Measurements from ENCODE around the gene CHPF2.

CHPF2 gene

DNA sequence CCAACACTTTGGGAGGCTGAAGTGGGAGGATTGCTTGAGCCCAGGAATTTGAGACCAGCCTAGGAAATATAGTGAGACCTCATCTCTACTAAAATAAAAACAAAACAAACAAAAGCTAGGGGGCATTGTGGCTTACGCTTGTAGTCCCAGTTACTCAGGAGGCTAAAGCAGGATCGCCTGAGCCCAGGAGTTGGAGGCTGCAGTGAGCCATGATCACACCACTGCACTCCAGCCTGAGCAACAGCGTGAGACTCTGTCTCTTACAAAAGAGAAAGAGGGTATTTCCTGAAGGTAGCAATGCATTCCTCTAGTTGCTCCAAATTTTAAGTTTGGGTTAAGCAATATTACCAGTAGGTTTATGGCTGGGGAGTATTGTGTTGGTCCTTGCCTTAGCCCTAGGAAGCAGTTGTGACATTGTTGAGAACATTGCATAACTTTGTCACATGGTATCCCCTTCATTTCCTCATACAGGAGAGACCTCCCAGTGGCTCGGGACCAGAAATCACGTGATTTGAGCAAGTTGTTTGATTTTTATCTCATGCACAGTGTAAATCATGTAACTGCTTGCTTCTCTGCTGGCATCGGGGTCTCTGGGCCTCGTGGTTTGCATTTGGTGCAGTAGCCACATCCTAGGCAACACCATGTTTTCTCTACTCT lies 39.5 kb downstream of the CHPF2 start:
- DNase-seq = no peak

DNA sequence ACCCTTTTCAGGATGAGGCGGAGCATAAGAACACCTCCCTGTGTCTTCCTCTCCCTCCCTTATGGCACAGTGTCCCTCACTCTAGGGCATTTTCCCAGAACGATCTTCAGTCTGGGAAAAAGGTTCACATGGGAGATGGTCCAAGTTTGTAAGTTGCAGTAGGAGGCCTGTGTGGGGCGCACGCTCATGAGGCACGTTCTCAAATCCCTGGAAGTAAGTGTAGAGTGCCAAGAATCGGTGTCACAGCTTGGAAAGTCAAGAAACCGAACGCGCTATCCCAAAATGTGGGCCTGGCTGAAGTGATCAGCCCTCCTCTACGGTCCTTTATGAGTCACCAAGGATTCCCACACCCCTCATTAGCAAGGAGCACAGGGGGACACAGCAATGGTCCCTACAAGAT lies 40.1 kb downstream of the CHPF2 start:
- no peak for DNase-seq

GRCh38 chr7:151272877-151273276 lies 40.6 kb downstream of the CHPF2 start:
- no peak for DNase-seq

GRCh38 chr7:151273651-151274390 lies 41.5 kb downstream of the CHPF2 start:
- DNase-seq = no peak

DNA sequence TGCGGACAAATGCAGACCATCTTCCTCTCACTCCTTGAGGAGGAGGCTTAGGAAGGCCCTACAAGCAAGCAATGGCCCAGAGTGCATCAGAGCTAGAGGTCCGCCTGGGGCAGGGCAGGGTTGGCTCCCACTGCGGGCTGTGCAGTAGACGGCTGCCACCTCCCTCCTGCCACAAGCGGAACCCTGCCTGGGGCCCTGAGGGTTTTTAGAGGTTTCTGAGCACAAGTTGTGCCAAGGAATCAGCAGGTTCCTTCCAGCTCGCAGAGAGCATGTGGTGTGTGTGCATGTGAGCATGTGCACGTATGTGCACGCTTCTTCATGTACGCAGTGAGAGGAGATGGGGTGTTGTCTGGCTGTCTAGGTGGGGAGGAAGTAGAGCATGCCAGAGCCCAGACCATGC lies 42.1 kb downstream of the CHPF2 start:
- DNase-seq = no peak

GRCh38 chr7:151274936-151275812 lies 42.9 kb downstream of the CHPF2 start:
- DNase-seq = no peak

DNA sequence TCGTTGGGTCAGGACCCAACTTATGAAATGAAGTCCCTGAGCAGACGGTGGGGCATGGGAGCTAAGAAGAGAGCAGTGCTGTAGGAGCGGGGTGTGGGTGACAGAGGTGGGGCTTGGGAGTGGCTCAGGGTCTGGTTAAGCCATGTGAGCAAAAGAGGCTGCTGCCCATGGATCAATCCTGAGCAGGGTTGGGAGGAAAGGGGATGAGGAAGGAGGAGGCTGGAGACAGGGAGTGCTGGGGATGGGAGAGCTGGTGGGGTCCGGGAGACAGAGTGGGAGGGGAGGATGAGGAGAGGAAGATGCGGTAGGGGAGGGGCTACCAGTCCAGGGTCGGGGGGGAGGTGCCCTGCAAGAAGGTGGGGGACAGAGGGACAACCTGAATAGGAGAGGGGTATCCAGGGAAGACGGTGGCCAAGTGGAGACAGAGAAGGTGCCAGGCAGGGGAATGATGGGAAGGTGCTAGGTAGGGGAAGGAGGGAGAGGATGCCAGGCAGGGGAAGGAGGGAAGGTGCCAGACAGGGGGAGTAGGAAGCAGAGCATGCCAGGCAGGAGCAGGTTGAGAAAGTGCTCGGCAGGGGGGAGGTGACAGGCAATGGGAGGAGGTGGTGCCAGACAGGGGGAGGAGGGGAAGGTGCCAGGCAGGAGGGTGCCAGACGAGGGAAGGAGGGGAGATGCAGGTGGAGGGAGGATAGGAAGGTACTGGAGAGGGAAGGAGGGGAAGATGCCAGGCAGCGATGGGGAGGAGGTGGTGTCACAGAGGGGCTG lies 43.7 kb downstream of the CHPF2 start:
- DNase-seq = no peak

- peak; percentile 43 for DNase-seq
These were observed 44.6 kb downstream of the CHPF2 start for GRCh38 chr7:151276666-151277590.

- no peak for DNase-seq
These were observed 45.3 kb downstream of the CHPF2 start for GRCh38 chr7:151277631-151278030.

- DNase-seq = no peak
These were observed 46.7 kb downstream of the CHPF2 start for GRCh38 chr7:151278949-151279348.

DNA sequence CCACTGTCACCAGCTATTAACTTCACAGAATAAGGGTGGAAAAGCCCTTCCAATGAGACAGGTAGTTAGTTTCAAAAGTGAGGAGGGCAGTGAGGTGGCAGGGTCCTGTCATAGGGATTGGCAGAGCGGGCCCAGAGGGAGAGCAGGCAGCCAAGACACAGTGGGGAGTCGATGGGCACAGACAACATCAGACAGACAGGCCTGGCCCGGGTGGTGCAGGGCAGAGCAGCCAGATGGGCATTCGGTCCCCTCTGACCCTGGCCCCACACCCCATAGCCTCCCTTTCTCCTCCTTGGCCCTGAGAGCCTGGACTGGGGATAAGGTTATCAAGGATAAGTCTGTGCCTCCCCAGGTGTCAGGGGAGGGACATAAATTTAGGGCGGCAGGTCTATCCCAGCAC lies 47.6 kb downstream of the CHPF2 start:
- DNase-seq = no peak

GRCh38 chr7:151280388-151281019 lies 48.2 kb downstream of the CHPF2 start:
- DNase-seq = no peak

GRCh38 chr7:151281686-151282085 lies 49.4 kb downstream of the CHPF2 start:
- DNase-seq = no peak

DNA sequence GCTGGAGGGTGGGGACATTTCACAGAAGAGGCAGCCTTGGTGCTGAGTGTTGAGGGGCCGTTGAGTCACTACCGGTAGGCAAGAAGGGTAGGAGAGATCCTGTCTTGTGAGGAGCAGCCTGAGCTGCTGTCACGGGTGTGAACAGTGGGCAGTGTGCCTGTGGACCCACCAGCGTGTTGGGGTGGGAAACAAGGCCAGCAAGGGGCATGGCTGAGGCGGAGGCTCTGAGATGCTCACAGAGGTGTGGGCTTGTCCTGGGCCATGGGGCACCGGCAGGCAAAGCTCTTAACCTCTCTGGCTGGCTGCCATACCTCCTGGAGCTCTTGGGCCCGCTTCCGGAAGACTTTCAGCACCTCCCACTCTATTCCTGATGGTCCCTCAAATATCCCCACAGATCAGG lies 49.8 kb downstream of the CHPF2 start:
- DNase-seq = no peak

DNA sequence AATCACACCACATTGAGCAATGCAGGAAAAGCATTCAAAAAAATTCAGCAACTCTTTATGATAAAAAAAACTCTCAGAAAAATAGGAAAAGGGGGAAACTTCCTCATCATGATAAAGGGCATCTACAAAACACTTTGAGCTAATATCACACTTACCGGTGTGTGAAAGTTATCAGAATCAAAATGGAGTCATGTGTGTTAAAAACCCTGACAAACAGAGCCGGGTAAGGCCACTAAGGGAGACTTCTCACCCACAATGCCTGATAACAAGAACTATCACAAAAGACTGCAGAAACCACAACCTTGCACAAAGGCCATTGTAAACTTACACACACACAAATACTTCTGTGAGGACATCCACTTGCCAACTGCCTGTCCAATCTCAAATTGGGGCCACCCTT lies 51.0 kb downstream of the CHPF2 start:
- DNase-seq = no peak

DNA sequence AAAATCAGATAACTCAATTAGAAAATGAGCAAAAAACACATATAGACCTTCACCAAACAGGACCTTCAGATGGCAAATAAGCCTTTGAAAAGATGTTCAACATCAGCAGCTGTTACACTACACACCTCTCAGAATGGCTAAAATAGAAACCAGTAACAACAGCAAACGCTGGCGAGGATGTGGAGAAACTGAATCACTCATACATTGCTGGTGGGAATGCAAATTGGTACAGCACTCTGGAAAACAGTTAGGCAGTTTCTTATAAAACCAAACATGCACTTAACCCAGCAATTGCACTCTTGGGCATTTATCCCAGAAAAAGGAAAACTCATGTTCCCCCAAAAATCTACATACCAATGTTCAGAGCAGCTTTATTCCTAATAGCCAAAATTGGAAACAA lies 53.9 kb downstream of the CHPF2 start:
- DNase-seq = no peak
